ENCODE results near the gene ZBED3.
"Not testable (repeated sequence)": the region's sequence is repeated elsewhere in the genome, so short reads cannot be mapped to it uniquely, and the experiment has no call there.

The ZBED3 gene

GRCh38 chr5:77086689-77087483 lies at the start of gene ZBED3:
Gene ZBED3 (minus strand): TSS chr5:77087285. CDS start chr5:77077878, 9,407 bp downstream.
- peak; percentile 89 for DNase-seq

- DNase-seq = no peak
Measured at GRCh38 chr5:77133061-77133758, 46.1 kb upstream of the ZBED3 start.

- no peak for DNase-seq
Measured at GRCh38 chr5:77131361-77131760, 44.3 kb upstream of the ZBED3 start.

GRCh38 chr5:77129391-77129990 lies 42.4 kb upstream of the ZBED3 start:
- peak; percentile 78 for DNase-seq

GRCh38 chr5:77128411-77129061 lies 41.5 kb upstream of the ZBED3 start:
- DNase-seq = no peak

- no peak for DNase-seq
Measured at GRCh38 chr5:77123057-77123456, 36.0 kb upstream of the ZBED3 start.

- no peak for DNase-seq
Measured at GRCh38 chr5:77120706-77121105, 33.6 kb upstream of the ZBED3 start.

GRCh38 chr5:77120086-77120485 lies 33.0 kb upstream of the ZBED3 start:
- DNase-seq = no peak

- DNase-seq = no peak
Measured at GRCh38 chr5:77117161-77117560, 30.1 kb upstream of the ZBED3 start.

- DNase-seq = not testable (repeated sequence)
Measured at GRCh38 chr5:77107035-77107434, 19.9 kb upstream of the ZBED3 start.

- DNase-seq = no peak
Measured at GRCh38 chr5:77104813-77105212, 17.7 kb upstream of the ZBED3 start.

- DNase-seq = no peak
Measured at GRCh38 chr5:77103457-77103856, 16.4 kb upstream of the ZBED3 start.

GRCh38 chr5:77102549-77102948 lies 15.5 kb upstream of the ZBED3 start:
- DNase-seq = no peak

GRCh38 chr5:77101298-77101697 lies 14.2 kb upstream of the ZBED3 start:
- no peak for DNase-seq

GRCh38 chr5:77095189-77095588 lies 8.1 kb upstream of the ZBED3 start:
- no peak for DNase-seq

- no peak for DNase-seq
Measured at GRCh38 chr5:77087484-77088261, 588 bp upstream of the ZBED3 start.

- DNase-seq = no peak
Measured at GRCh38 chr5:77086368-77086688, 757 bp downstream of the ZBED3 start.

- no peak for DNase-seq
Measured at GRCh38 chr5:77083088-77083487, 4.0 kb downstream of the ZBED3 start.

- DNase-seq = no peak
Measured at GRCh38 chr5:77082280-77082679, 4.8 kb downstream of the ZBED3 start.

- DNase-seq = no peak
Measured at GRCh38 chr5:77080905-77081304, 6.2 kb downstream of the ZBED3 start.

- not testable (repeated sequence) for DNase-seq
Measured at GRCh38 chr5:77080479-77080878, 6.6 kb downstream of the ZBED3 start.

GRCh38 chr5:77077829-77078176 lies 9.3 kb downstream of the ZBED3 start:
- DNase-seq = no peak

All from islet precursor cell (in vitro differentiated cells).